IMR-90 (cell line): ENCODE results near the gene HES6. TPM values are rescaled to one million over a fixed set of nuclear protein-coding genes. Genes with fewer than 3 reads are reported as not detected.

Source experiments
- ATAC-seq: fragments of 200-7000 bp; cut with Tn5 transposase; 2 replicates; pipeline ENCODE4 v1.9.1; 2020; ENCODE audit warnings: low read depth, mild to moderate bottlenecking, moderate library complexity
- BruUV-seq: library from RNA; stranded (reverse); fragments of 400-500 nt; replicated peaks from 2 replicates; lab custom pipeline; 2021; lab: Mats Ljungman, UMichigan
- CTCF ChIA-PET: fragments of 300-600 bp; formaldehyde crosslinking; extraction: SDS; loops from one replicate; lab custom pipeline; 2021; ENCODE audit warnings: antibody characterized with exemption; lab: Yijun Ruan, JAX
- POLR2A ChIA-PET: fragments of 300-600 bp; sonication (Branson Sonifier 250); formaldehyde crosslinking; loops from one replicate; lab custom pipeline; 2022; ENCODE audit warnings: antibody characterized with exemption; ENCODE audit not compliant: unreplicated experiment; lab: Charles Lee
- DNase-seq: peaks from one replicate; pipeline ENCODE4 v3.0.0; 2013
- H2AFZ ChIP-seq: replicated peaks from 2 replicates; pipeline ENCODE3; 2013; ENCODE audit warnings: low read length, mild to moderate bottlenecking; ENCODE audit not compliant: poor library complexity
- H2AK5ac ChIP-seq: 2 replicates; pipeline ENCODE4 v1.6.1; 2013; ENCODE audit warnings: low read depth, low read length, inconsistent platforms
- H2AK9ac ChIP-seq: replicated peaks from 2 replicates; pipeline ENCODE3; 2013; ENCODE audit warnings: mild to moderate bottlenecking, low read depth, low read length, moderate library complexity; ENCODE audit not compliant: poor library complexity
- H2BK120ac ChIP-seq: 2 replicates; pipeline ENCODE4 v1.6.1; 2013; ENCODE audit warnings: low read depth, low read length, inconsistent platforms
- H2BK15ac ChIP-seq: 3 replicates; pipeline ENCODE4 v1.6.1; 2013; ENCODE audit warnings: low read depth, low read length, inconsistent platforms
- H2BK20ac ChIP-seq: 2 replicates; pipeline ENCODE4 v1.6.1; 2013; ENCODE audit warnings: low read depth, mild to moderate bottlenecking, inconsistent platforms, low read length, moderate library complexity
- H2BK5ac ChIP-seq: 2 replicates; pipeline ENCODE4 v1.6.1; 2013; ENCODE audit warnings: mild to moderate bottlenecking, low read depth, low read length, inconsistent platforms; ENCODE audit not compliant: poor library complexity, severe bottlenecking
- H3K14ac ChIP-seq: replicated peaks from 2 replicates; pipeline ENCODE4 v1.6.1; 2013; ENCODE audit warnings: low read depth, low read length, inconsistent platforms
- H3K18ac ChIP-seq: 2 replicates; pipeline ENCODE4 v1.6.1; 2013; ENCODE audit warnings: low read depth, low read length, control low read depth
- H3K23ac ChIP-seq: 2 replicates; pipeline ENCODE4 v1.6.1; 2013; ENCODE audit warnings: low read depth, low read length, inconsistent platforms
- H3K27ac ChIP-seq: 2 replicates; pipeline ENCODE4 v1.5.1; 2013; ENCODE audit warnings: mild to moderate bottlenecking, control low read depth, low read length; ENCODE audit not compliant: insufficient read depth
- H3K27me3 ChIP-seq: 2 replicates; pipeline ENCODE4 v1.6.1; 2013; ENCODE audit warnings: low read length; ENCODE audit not compliant: control insufficient read depth, insufficient read depth
- H3K36me3 ChIP-seq: 2 replicates; pipeline ENCODE4 v1.6.1; 2013; ENCODE audit warnings: low read length, mixed read lengths; ENCODE audit not compliant: control insufficient read depth, insufficient read depth
- H3K4ac ChIP-seq: 2 replicates; pipeline ENCODE4 v1.6.1; 2013; ENCODE audit warnings: low read depth, low read length, inconsistent platforms
- H3K4me1 ChIP-seq: 2 replicates; pipeline ENCODE4 v1.6.1; 2013; ENCODE audit warnings: low read length, mixed read lengths; ENCODE audit not compliant: control insufficient read depth, insufficient read depth
- H3K4me2 ChIP-seq: 2 replicates; pipeline ENCODE4 v1.6.1; 2013; ENCODE audit warnings: low read depth, mild to moderate bottlenecking, control low read depth, low read length, moderate library complexity
- H3K4me3 ChIP-seq: 2 replicates; pipeline ENCODE4 v1.5.1; 2013; ENCODE audit warnings: low read depth, mild to moderate bottlenecking, control low read depth, low read length, moderate library complexity; ENCODE audit not compliant: insufficient read depth
- H3K56ac ChIP-seq: 2 replicates; pipeline ENCODE4 v1.6.1; 2013; ENCODE audit warnings: low read length, inconsistent platforms; ENCODE audit not compliant: insufficient read depth; ENCODE audit errors: extremely low read depth
- H3K79me1 ChIP-seq, 2 experiments: 2 replicates each; pipeline ENCODE4 v1.6.1; 2013; ENCODE audit warnings: low read length in 2 of 2, inconsistent platforms in 1 of 2, low read depth in 1 of 2
- H3K9ac ChIP-seq: 2 replicates; pipeline ENCODE4 v1.6.1; 2013; ENCODE audit warnings: low read depth, low read length, control low read depth
- H3K9me1 ChIP-seq: 2 replicates; pipeline ENCODE4 v1.6.1; 2013; ENCODE audit warnings: low read length, inconsistent platforms; ENCODE audit not compliant: insufficient read depth
- H3K9me3 ChIP-seq: 2 replicates; pipeline ENCODE4 v1.6.1; 2013; ENCODE audit warnings: low read length; ENCODE audit not compliant: control insufficient read depth, insufficient read depth
- H4K20me1 ChIP-seq: 2 replicates; pipeline ENCODE4 v1.6.1; 2013; ENCODE audit warnings: low read length, inconsistent platforms; ENCODE audit not compliant: insufficient read depth
- H4K5ac ChIP-seq: 2 replicates; pipeline ENCODE4 v1.6.1; 2013; ENCODE audit warnings: mild to moderate bottlenecking, low read depth, low read length, control low read depth
- H4K8ac ChIP-seq, 2 experiments: 2 replicates each; pipeline ENCODE4 v1.6.1; 2013; ENCODE audit warnings: low read depth in 2 of 2, low read length in 2 of 2, control low read depth in 1 of 2, inconsistent platforms in 1 of 2
- H4K91ac ChIP-seq: 2 replicates; pipeline ENCODE4 v1.6.1; 2013; ENCODE audit warnings: low read depth, low read length, inconsistent platforms; ENCODE audit not compliant: insufficient read depth
- CEBPB ChIP-seq: IDR thresholded peaks from 2 replicates; pipeline ENCODE4 v1.6.1; 2012; ENCODE audit warnings: low read depth, low read length, improper control_type of control experiment
- CTCF ChIP-seq: conservative IDR thresholded peaks from 2 replicates; pipeline ENCODE4 v1.5.1; 2012; ENCODE audit warnings: mild to moderate bottlenecking, low read depth, low read length, improper control_type of control experiment
- POLR2A ChIP-seq: IDR thresholded peaks from 2 replicates; pipeline ENCODE4 v1.6.1; 2012; ENCODE audit warnings: mild to moderate bottlenecking, low read depth, low read length
- RAD21 ChIP-seq: IDR thresholded peaks from 2 replicates; pipeline ENCODE4 v1.6.1; 2012; ENCODE audit warnings: low read length, improper control_type of control experiment
- SMC3 ChIP-seq: fragments of 150-350 bp; IDR thresholded peaks from 2 replicates; pipeline ENCODE4 v1.6.1; 2016; ENCODE audit warnings: low read depth, mild to moderate bottlenecking, antibody characterized with exemption, low read length, moderate library complexity
- WGBS, 2 experiments: methylation state at CpG; one replicate each; pipeline versions ENCODE4 v1.1.5 to v1.1.7; 2013; ENCODE audit warnings: missing lambda C conversion rate in 2 of 2; ENCODE audit not compliant: insufficient read length in 1 of 2; ENCODE audit errors: extremely low coverage in 2 of 2; 5-methylcytosine and 5-hydroxymethylcytosine counted together
- dilution Hi-C: fragments of 300-500 bp; cut with HindIII; formaldehyde crosslinking; loops from one replicate; pipeline ENCODE4 v1.14.3; 2018; ENCODE audit warnings: low sequenced_read_pairs; ENCODE audit not compliant: unreplicated experiment
- in situ Hi-C: fragments of 300-500 bp; cut with MboI; formaldehyde crosslinking; loops from 3 replicates; pipeline ENCODE4 v1.14.3; 2019; ENCODE audit warnings: low sequenced_read_pairs, inconsistent platforms, mixed read lengths
- intact Hi-C: fragments of 100-400 bp; cut with micrococcal nuclease; formaldehyde crosslinking; loops from 2 replicates; pipeline ENCODE4 v1.10.0; 2022
- polyA plus RNA-seq, 3 experiments: library from polyadenylated mRNA; depleted of rRNA; stranded (reverse); fragments of >200 nt; gene quantifications; 2 replicates each; pipeline ENCODE4 v1.2.3, GENCODE V29; 2012; ENCODE audit warnings: low replicate concordance in 1 of 3
- total RNA-seq: library from RNA; depleted of rRNA; stranded (reverse); fragments of >200 nt; gene quantifications from 2 replicates; pipeline ENCODE4 v1.2.3, GENCODE V29; 2012

The HES6 gene
- total and polyA plus RNA-seq, 2 of the 4 experiments (the other 2 are of a cell fraction) = 1.3 to 3.3 TPM

GRCh38 chr2:238256594-238257104 lies 16.8 kb upstream of the HES6 start:
- H3K9me1 ChIP-seq = no peaks in the 10 kb centered on the region
- H3K18ac ChIP-seq = no peak overlapping the region
- TF ChIP-seq CEBPB (peak; percentile 36; the same call in 1 of the 2 replicates), SMC3 (peak; percentile 59), CTCF (peak; percentile 69), POLR2A (no peak), RAD21 (peak; percentile 68)
- H3K4me3 ChIP-seq = no peak overlapping the region
- no peak overlapping the region for H3K4me2 ChIP-seq
- H4K8ac ChIP-seq = no peak overlapping the region
- H2BK15ac ChIP-seq = no peak overlapping the region
- H2BK20ac ChIP-seq = no peak overlapping the region
- no peaks in the 10 kb centered on the region for H3K9me3 ChIP-seq
- no peak overlapping the region for H2AFZ ChIP-seq
- H4K91ac ChIP-seq = no peak overlapping the region
- intact Hi-C loops (no loop called here), dilution Hi-C loops (no loop called here), in situ Hi-C loops (no loop called here)
- ATAC-seq = peak; percentile 79
- WGBS, 2 experiments = 88% methylated on average over 7 of the region's 18 CpGs; no CpG with 5 or more reads in 1 of the 2 experiments
- peak; percentile 61 for DNase-seq
- H3K27me3 ChIP-seq = no peaks in the 10 kb centered on the region
- no peak overlapping the region for H3K23ac ChIP-seq
- H2AK9ac ChIP-seq = peak overlapping the region; percentile 6
- H2BK5ac ChIP-seq = no peak overlapping the region
- no peak overlapping the region for H3K56ac ChIP-seq
- H3K4me1 ChIP-seq = peaks cover 2% of the 10 kb centered on the region; the same call in 1 of the 2 replicates
- H2BK120ac ChIP-seq = no peak overlapping the region
- no peak overlapping the region for H3K14ac ChIP-seq
- POLR2A ChIA-PET = no interaction called here
- H3K79me1 ChIP-seq = no peaks in the 10 kb centered on the region
- no peak overlapping the region for H4K5ac ChIP-seq
- H3K9ac ChIP-seq = no peak overlapping the region
- CTCF ChIA-PET = interaction anchor here (2.0 kb wide), 1 partner anchor 398 kb away, joined by 5 read pairs; no protein-coding TSS in a partner anchor
- no TSS peak for BruUV-seq
- H4K20me1 ChIP-seq = 0 out of 2 replicates have a peak, but pooled peaks cover 4% of the 10 kb centered on the region
- H3K36me3 ChIP-seq = peaks cover 21% of the 10 kb centered on the region; the same call in 1 of the 2 replicates
- H2AK5ac ChIP-seq = no peak overlapping the region
- no peak overlapping the region for H3K4ac ChIP-seq
- no peak overlapping the region for H3K27ac ChIP-seq
